Nucleus accumbens (tissue), 56 donors: ENCODE results near the gene CLTC.

Experiments used
- DNase-seq, 56 donors: peaks; one replicate each; lab custom pipeline; 2025; lab: John Stamatoyannopoulos, UW

The CLTC gene

DNA sequence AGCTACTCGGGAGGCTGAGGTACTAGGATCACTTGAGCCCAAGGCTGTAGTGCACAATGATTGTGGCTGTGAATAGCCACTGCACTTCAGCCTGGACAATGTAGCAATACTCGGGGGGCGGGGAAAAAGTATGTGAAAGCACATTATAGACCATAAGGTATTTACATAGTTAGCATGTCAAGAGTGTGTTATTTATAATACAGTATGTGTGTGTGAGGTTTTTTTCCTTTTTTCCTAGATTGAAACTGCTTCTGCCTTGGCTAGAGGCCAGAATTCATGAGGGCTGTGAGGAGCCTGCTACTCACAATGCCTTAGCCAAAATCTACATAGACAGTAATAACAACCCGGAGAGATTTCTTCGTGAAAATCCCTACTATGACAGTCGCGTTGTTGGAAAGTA lies 57.0 kb downstream of the CLTC start:
- DNase-seq, result no peak

DNA sequence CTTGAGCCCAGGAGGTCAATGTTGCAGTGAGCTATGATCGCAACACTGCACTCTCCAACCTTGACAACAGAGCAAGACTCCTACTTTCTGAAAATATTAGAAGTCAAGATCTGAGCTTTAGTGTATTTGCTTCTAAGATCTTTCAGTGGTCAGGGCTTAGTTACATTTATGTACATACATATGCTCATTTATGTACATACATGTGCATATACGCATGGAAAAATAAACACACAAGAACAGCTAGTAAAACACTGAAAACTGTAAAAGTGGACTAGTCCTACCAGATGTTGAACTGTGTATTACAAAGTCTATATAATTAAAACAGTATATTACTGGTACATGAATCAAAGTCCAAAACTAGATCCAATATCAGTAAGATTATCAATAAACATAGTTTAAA lies 59.2 kb downstream of the CLTC start:
- no peak for DNase-seq

DNA sequence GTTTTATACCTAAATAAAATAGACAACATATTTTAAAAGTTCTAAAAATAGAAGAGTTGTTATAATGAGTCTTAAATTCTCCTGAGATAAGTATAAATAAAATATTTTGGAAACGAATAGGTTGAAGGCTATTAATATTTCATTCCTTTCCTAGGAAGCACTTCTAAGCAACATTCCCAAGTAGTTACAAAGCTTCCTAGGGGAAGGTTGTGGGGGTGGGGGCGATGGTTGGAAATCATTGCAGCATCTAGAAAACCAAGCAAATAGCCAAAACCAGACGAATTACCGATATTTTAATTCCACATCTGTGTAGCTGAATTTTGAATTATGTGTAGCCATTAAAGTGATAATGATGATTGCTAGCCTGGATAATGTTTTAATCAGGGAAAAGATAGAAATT lies 60.6 kb downstream of the CLTC start:
- DNase-seq, result no peak

GRCh38 chr17:59683283-59683682 lies 63.6 kb downstream of the CLTC start:
- DNase-seq, result peak in 2 of 56 donors; percentile 7 to 8

DNA sequence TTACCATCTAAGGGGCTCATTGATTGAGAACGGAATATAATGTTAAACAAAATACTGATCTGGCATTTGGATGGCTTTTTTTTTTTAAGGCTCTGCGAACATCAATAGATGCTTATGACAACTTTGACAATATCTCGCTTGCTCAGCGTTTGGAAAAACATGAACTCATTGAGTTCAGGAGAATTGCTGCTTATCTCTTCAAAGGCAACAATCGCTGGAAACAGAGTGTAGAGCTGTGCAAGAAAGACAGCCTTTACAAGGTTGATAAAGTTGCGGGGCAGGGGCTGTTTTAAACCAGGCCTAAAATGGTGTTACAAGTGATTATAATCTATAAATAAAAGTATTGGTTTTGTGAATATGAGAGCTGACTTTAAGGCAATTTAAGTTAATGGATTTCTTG lies 65.3 kb downstream of the CLTC start:
- DNase-seq, result no peak

DNA sequence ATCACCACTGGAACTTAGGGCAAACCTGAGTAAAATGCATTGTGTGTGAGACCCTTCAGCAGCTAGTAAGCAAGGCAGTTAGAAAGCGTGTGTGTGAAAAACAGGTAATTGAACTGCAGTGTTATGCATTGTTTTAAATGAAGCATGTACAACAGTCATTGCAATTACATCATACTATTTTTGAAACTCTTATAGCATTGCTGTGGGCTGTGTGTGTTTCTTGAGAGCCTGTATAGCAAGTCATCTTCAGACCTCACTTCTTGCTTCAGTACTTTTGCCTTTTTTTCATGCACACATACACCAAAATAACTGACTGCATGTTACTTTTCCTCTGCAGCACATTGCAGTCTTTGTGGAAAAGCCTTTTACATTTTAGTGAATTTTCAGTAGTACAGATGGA lies 68.3 kb downstream of the CLTC start:
- DNase-seq, result no peak

DNA sequence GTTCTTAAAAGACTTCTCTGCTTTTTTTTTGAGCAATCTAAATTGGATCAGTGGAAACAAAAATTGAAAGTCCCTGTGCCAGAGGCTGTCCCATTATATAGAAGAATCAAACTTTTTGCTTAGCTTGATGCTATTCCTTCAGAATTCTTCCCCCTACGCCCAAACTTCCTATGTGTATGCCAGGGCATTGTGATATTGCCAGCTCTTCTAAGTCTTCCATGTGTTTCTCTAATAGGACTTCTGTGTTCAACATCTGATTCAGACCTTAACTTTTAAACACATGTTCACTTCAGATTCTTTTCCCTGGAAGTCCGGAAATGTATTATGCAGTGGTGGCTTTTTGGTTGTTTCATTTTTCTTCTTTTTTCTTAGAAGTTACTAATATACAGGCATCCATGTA lies 68.8 kb downstream of the CLTC start:
- DNase-seq, result no peak

- no peak for DNase-seq
These were observed 73.9 kb downstream of the CLTC start for GRCh38 chr17:59693582-59693981.

- no peak for DNase-seq
These were observed 74.6 kb downstream of the CLTC start for GRCh38 chr17:59694344-59694743.

GRCh38 chr17:59695945-59696681 lies 76.4 kb downstream of the CLTC start:
- DNase-seq, result no peak

DNA sequence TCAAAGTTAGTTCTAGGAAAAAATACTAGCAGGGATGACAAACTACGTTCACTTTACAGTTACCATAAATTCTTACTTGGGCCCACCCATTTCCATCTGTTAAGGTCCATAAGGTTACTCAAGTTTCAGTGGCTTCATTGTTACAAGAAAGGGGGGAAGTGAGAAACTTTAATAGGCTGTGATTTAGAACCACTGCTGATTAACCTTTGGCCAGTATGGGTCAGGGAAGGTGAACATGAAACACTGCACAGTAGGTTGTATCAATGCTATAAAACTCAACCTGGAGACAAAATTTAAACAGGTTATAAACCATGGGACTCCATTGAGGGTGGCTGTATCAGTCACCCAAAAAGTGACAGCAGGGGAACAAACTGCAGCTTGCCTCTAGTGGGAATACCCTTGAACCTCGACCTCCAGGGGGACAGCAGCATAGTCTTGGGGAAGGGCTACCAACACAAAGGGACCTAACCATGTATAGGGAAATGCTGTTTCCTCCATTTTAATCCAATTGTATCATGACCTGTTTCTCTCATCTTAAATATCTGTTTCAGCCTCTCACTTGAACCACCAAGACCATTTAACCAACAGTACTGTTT lies 77.1 kb downstream of the CLTC start:
- DNase-seq, result no peak

DNA sequence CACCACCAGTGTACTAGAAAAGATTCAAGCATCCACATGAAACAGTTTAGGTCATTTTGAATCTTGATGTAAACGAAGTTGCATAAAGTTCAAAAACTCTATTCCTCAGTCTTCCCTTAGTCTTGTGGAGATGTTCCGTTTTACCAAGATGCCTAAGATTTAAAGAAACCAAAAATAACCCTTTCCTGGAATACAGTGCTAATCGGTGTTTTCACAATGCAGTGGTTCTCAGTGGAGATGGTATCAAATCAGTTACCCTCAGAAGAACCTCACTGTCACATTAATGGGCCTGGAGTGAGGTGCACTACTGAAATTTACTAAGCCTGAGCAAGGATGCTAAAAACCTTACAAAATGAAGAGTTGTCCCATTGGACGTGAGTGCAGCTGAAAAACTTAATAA lies 78.4 kb downstream of the CLTC start:
- no peak for DNase-seq

DNA sequence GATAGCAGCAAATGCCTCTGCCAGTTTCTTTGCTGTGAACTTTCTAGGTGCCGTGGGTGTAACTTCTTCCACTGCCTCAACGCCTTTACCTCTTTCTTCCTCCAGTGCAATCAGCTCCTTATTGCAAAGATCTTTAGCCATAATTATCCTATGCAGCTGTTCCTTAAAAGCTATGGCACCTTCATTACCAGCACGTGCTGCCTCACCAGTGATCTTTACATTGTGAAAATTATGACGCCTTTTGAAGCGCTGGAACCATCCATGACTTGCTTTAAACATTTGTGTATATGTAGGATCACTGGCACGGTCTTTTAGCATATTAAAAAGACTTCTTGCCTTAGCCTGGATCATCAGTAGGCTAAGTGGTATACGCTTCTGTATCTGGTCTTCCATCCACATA lies 79.5 kb downstream of the CLTC start:
- no peak for DNase-seq

DNA sequence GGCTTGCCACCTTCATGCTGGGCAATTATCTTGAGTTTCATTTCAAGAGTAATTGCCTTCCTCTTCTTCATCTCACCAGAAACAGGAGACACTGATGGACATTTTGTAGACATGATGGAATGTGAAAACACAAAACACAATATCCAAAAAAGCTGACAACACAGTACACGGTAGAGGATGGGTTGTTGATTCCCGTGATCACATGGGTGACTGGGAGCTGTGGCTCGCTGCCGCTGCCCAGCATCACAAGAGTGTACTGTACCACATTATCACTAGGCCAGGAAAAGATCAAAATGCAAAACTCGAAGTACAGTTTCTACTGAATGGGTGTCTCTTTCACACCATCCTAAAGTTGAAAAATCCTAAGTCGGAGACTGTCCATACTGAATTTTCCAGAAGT lies 80.1 kb downstream of the CLTC start:
- DNase-seq, result no peak

DNA sequence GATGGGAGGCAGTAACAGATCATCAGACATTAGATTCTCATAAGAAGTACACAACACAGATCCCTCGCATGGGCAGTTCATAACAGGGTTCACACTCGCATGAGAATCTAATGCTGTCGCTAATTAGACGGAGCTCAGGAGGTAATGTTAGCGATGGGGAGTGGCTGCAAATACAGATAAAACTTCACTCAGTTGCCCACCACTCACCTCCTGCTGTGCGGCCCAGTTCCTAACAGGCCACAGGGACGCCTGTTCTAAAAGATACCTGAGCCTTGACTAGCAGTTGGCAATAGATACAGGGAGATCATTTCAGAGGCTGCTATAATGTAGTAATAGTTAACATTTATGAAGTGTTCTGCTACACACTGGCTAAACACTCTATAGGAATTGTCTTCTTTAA lies 82.6 kb downstream of the CLTC start:
- no peak for DNase-seq

GRCh38 chr17:59707149-59707970 lies 87.7 kb downstream of the CLTC start, which contains the start of the genes PTRH2 and VMP1:
TSS of gene PTRH2 (minus strand) at chr17:59707430. CDS start at chr17:59697978, 9,452 bp downstream.
TSS of gene VMP1 (plus strand) at chr17:59707654. CDS start at chr17:59731447, 23,793 bp downstream.
- peak; percentile 73 to 100 (median 97) for DNase-seq

DNA sequence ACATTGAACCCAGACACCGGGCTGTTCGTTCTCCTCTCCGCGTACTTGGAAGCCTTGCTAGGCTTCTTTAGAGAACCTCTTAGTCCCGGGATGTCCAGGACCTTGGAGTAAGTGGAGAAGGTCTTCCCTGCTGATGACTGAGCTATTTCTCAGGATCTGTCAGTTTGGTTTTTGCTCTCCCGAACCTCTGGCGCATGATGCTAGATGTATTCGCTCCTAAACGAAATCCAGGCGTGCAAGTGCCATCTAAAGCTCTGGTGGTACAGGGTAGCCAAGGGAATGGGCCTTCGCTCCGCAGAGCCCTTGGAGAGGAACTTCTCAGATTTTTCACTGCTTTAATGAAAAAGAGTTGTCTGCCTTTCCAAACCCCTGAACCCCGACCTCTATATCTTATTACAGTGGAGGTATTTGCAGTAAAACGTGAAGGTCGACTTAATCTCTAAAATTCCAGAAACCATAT lies 88.3 kb downstream of the CLTC start:
- peak in 1 of 56 donors; percentile 47 for DNase-seq

- no peak for DNase-seq
These were observed 92.2 kb downstream of the CLTC start for GRCh38 chr17:59711936-59712335.

GRCh38 chr17:59712862-59713261 lies 93.2 kb downstream of the CLTC start:
- DNase-seq, result no peak

DNA sequence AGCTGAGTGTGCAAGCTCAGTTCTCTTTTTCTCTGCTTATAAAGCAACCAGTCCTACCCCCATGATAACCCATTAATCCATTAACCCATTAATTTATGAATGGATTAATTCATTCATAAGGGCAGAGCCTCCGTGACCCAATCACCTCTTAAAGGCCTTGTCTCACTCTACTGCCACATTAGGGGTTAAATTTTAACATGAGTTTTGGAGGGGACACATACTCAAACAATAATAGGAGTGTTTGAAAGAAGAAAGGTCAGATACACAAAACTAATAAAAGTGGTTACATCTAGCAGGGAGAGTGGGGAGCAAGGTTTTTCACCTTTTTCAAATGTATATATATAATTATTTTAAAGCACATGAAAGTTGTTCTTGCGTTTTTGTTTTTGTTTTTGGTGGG lies 94.6 kb downstream of the CLTC start:
- DNase-seq, result no peak

GRCh38 chr17:59716427-59716826 lies 96.7 kb downstream of the CLTC start:
- DNase-seq, result no peak
